GM18508 (cell line): ENCODE measurements around the gene HOXA1.
"Not testable (repeated sequence)": the region's sequence is repeated elsewhere in the genome, so short reads cannot be mapped to it uniquely, and the experiment has no call there.

Source experiments
- ATAC-seq: cut with Tn5 transposase; IDR thresholded peaks from one replicate; pipeline ENCODE4 v1.9.1; 2021; ENCODE audit warnings: moderate number of reproducible peaks; ENCODE audit not compliant: insufficient read depth, unreplicated experiment

Gene HOXA1

DNA sequence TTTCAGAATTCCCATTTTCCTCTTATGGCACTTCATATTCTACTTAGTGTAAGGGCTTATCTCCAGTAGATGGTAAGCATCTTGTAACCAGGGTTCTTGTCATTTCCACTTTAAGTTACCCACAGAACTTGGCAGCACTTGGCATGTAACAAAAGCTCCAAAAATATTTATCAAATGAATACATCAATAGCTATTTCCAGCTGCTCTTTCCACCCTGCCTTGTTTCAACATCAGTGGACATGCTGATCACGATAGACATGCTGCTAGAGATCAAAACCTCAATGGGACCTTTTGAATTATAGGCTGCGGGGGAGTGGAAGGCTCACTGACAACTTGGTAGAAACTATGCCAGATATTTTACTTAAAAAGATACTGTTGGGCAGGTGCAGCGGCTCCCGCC, 32.9 kb downstream of the HOXA1 start:
- ATAC-seq = no peak

DNA sequence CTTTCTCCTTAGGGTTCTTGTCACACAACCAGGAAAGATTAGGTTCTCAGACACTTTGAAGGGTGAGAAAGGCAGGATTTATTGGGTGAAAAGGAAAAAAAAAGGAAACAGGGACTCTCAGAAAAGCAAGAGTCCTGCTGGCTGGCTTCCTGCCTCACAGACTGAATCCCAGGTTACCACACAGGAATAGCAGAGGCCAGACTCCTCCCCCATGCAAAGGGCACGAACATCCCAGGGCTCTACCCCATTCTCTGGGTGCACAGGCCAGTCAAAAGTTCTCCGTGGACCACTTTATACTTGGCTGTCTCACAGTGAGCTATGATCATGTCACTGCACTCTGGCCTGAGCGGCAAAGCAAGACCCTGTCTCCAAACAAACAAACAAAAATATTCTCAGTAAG, 42.6 kb downstream of the HOXA1 start:
- ATAC-seq = no peak

DNA sequence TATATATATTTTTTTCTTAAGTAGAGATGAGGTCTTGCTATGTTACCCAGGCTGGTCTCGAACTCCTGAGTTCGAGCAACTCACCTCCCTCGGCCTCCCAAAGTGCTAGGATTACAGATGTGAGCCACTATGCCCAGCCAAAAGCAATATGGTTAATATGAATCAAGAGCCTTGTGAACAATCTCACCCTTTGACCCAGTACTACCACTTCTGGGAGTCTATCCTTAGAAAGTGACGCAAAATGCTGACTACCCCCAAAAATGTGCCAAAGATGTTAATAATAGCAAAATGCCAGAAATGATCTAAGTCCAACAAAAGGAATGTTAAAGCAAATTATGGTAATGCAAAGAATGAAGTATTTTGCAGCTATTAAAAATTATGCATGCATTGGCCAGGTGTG, 44.3 kb downstream of the HOXA1 start:
- ATAC-seq = no peak

DNA sequence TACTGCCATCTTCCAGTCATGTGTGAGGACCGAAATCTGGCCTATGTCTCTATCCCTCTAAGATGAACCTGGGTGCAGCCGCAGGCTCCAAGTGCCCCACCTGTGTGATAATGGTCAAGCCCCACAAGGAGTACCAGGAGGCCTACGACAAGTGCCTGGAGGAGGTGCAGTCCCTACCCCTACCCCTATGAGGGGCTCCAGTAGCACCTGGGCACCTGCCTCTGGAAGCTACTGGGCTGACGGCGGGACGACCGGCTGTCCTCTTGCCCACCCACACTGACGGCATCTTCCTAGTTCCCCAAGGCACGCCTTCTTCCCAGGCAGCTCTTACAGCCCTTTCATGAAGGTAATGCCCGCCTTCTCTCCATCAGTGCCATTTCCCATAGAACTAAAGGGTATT, 47.4 kb downstream of the HOXA1 start:
- no peak for ATAC-seq

DNA sequence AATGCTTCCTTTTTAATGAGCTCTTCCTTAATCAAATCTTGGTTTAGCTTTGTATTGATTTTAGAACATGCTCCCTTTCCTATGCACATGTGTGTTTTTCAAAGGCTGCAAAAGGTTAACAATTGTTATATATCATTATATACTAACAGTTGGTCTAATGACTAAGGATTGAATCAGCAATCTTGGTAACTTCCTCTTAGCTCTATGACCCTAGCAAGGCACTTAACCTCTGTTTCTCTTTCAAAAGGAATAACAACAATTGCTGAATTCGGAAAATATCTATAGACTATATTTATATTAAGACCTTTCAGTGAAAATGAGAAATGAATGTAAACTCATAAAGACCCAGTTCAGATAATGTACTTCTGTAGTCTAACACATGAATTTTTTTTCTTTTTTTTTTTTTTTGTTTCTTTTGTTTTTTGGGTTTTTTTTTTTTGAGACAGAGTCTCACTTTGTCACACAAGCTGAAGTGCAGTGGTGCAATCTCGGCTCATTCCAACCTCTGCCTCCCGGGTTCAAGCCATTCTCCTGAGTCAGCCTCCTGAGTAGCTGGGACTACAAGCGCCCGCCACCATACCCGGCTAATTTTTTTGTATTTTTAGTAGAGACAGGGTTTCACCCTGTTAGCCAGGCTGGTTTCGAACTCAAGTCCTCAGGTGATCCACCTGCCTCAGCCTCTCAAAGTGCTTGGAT, 48.8 kb downstream of the HOXA1 start:
- ATAC-seq = no peak

DNA sequence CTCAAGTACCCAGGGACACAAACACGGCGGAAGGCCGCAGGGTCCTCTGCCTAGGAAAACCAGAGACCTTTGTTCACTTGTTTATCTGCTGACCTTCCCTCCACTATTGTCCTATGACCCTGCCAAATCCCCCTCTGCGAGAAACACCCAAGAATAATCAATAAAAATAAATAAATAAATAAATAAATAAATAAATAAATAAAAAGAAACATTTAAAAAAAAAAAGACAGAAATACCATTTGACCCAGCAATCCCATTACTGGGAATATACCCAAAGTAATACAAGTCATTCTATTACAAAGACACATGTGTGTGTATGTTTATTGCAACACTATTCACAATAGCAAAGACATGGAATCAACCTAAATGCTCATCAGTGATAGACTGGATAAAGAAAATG, 49.8 kb downstream of the HOXA1 start:
- ATAC-seq = not testable (repeated sequence)

DNA sequence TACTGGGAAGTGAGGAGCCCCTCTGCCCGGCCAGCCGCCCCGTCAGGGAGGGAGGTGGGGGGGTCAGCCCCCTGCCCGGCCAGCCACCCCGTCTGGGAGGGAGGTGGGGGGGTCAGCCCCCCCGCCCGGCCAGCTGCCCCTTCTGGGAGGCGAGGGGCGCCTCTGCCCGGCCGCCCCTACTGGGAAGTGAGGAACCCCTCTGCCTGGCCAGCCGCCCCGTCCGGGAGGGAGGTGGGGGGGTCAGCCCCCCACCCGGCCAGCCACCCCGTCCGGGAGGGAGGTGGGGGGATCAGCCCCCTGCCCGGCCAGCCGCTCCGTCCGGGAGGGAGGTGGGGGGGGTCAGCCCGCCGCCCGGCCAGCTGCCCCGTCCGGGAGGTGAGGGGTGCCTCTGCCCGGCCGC, 50.7 kb downstream of the HOXA1 start:
- not testable (repeated sequence) for ATAC-seq
